HepG2 (cell line): Measurements from ENCODE around the gene VPS54. TPM values are rescaled to one million over a fixed set of nuclear protein-coding genes. Genes with fewer than 3 reads are reported as not detected.
"Not testable (repeated sequence)": the region's sequence is repeated elsewhere in the genome, so short reads cannot be mapped to it uniquely, and the experiment has no call there.

ENCODE experiments used
- ARID2 ChIP-seq: sonication (generic); formaldehyde crosslinking; IDR thresholded peaks from 2 replicates; pipeline ENCODE4 v1.8.1; 2022; ENCODE audit warnings: mild to moderate bottlenecking, missing genetic modification reagents, borderline replicate concordance
- ARNT2 ChIP-seq: sonication (generic); formaldehyde crosslinking; IDR thresholded peaks from 2 replicates; pipeline ENCODE4 v1.8.0; 2022; ENCODE audit warnings: mild to moderate bottlenecking, low read depth, missing genetic modification reagents, moderate library complexity
- ETV6 ChIP-seq: sonication (generic); formaldehyde crosslinking; conservative IDR thresholded peaks from 2 replicates; pipeline ENCODE4 v1.4.0; 2020; ENCODE audit warnings: missing genetic modification reagents
- FOXK1 ChIP-seq: sonication (generic); formaldehyde crosslinking; IDR thresholded peaks from 2 replicates; pipeline ENCODE4 v1.4.0; 2020; ENCODE audit warnings: low read depth, missing genetic modification reagents, borderline replicate concordance
- GABPA ChIP-seq, 2 experiments: IDR thresholded peaks; 2 replicates each; pipeline ENCODE4 v1.6.1; 2011 to 2016; ENCODE audit warnings: low read depth in 2 of 2, low read length in 1 of 2, missing biosample characterization in 1 of 2, missing genetic modification characterization in 1 of 2
- HNF4A ChIP-seq: sonication (generic); formaldehyde crosslinking; IDR thresholded peaks from 2 replicates; pipeline ENCODE4 v1.4.0; 2020; ENCODE audit warnings: missing genetic modification reagents
- KAT8 ChIP-seq: IDR thresholded peaks from 2 replicates; pipeline ENCODE4 v1.6.1; 2016; ENCODE audit warnings: missing genetic modification reagents, missing compliant biosample characterization
- KDM4B ChIP-seq: sonication (generic); formaldehyde crosslinking; IDR thresholded peaks from 2 replicates; pipeline ENCODE4 v1.4.0; 2020; ENCODE audit warnings: missing genetic modification reagents
- MEIS1 ChIP-seq: sonication (generic); formaldehyde crosslinking; IDR thresholded peaks from 2 replicates; pipeline ENCODE4 v1.9.0; 2021; ENCODE audit warnings: mild to moderate bottlenecking, missing genetic modification reagents, moderate library complexity, borderline replicate concordance
- TCF7 ChIP-seq: sonication (generic); IDR thresholded peaks from 2 replicates; pipeline ENCODE4 v1.6.1; 2016; ENCODE audit warnings: antibody characterized with exemption, low read depth
- ZBTB40 ChIP-seq, 2 experiments: fragments of 450-650 bp in 1 of 2; sonication (generic) in 1 of 2; formaldehyde crosslinking in 1 of 2; IDR thresholded peaks; 2 replicates each; pipeline versions ENCODE4 v1.6.1 to v1.8.0; 2016 to 2022; ENCODE audit warnings: antibody characterized with exemption in 1 of 2, mild to moderate bottlenecking in 1 of 2, missing genetic modification reagents in 1 of 2
- ZBTB7B ChIP-seq: sonication (generic); formaldehyde crosslinking; IDR thresholded peaks from 2 replicates; pipeline ENCODE4 v1.4.0; 2020; ENCODE audit warnings: missing genetic modification reagents
- ZFP82 ChIP-seq: sonication (generic); formaldehyde crosslinking; IDR thresholded peaks from 2 replicates; pipeline ENCODE4 v1.5.1; 2020; ENCODE audit warnings: mild to moderate bottlenecking, missing genetic modification reagents, borderline replicate concordance
- ZNF124 ChIP-seq: sonication (generic); formaldehyde crosslinking; IDR thresholded peaks from 2 replicates; pipeline ENCODE4 v1.4.0; 2020; ENCODE audit warnings: missing genetic modification reagents
- ZNF205 ChIP-seq: IDR thresholded peaks from 2 replicates; pipeline ENCODE4 v1.6.1; 2018; ENCODE audit warnings: missing biosample characterization, missing genetic modification reagents
- ZNF761 ChIP-seq: sonication (generic); formaldehyde crosslinking; conservative IDR thresholded peaks from 2 replicates; pipeline ENCODE4 v1.4.0; 2020; ENCODE audit warnings: mild to moderate bottlenecking, missing genetic modification reagents
- ZSCAN21 ChIP-seq: sonication (generic); formaldehyde crosslinking; IDR thresholded peaks from 2 replicates; pipeline ENCODE4 v1.8.0; 2022; ENCODE audit warnings: mild to moderate bottlenecking, missing genetic modification reagents, moderate library complexity, borderline replicate concordance
- ZZZ3 ChIP-seq: sonication (generic); formaldehyde crosslinking; IDR thresholded peaks from 2 replicates; pipeline ENCODE4 v1.4.0; 2020; ENCODE audit warnings: missing genetic modification reagents, mild to moderate bottlenecking, borderline replicate concordance
- polyA plus RNA-seq, 8 experiments: library from polyadenylated mRNA; depleted of rRNA in 3 of 8; stranded (reverse) in 7 of 8; unstranded in 1 of 8; fragments of >200 nt; fragmentation: Illumina TruSeq in 4 of 8; extraction: Trizol in 4 of 8; gene quantifications; 2 replicates each; pipeline versions ENCODE4 v1.2.1 to v1.2.3, GENCODE V29; 2011 to 2016; ENCODE audit warnings: low read depth in 4 of 8, missing spikeins in 1 of 8, mixed read lengths in 1 of 8; ENCODE audit not compliant: insufficient read depth in 1 of 8
- total RNA-seq, 5 experiments: library from RNA; depleted of rRNA; stranded (reverse); fragments of >200 nt; fragmentation: Illumina TruSeq; extraction: Trizol; gene quantifications; 2 replicates each; pipeline ENCODE4 v1.2.3, GENCODE V29; 2016; ENCODE audit warnings: low read depth in 1 of 5

VPS54 gene
- total and polyA plus RNA-seq, 2 of the 13 experiments (the other 11 are each of a cell fraction or from before 2014, with no cell fraction given), result 64.7 to 77.5 TPM

DNA sequence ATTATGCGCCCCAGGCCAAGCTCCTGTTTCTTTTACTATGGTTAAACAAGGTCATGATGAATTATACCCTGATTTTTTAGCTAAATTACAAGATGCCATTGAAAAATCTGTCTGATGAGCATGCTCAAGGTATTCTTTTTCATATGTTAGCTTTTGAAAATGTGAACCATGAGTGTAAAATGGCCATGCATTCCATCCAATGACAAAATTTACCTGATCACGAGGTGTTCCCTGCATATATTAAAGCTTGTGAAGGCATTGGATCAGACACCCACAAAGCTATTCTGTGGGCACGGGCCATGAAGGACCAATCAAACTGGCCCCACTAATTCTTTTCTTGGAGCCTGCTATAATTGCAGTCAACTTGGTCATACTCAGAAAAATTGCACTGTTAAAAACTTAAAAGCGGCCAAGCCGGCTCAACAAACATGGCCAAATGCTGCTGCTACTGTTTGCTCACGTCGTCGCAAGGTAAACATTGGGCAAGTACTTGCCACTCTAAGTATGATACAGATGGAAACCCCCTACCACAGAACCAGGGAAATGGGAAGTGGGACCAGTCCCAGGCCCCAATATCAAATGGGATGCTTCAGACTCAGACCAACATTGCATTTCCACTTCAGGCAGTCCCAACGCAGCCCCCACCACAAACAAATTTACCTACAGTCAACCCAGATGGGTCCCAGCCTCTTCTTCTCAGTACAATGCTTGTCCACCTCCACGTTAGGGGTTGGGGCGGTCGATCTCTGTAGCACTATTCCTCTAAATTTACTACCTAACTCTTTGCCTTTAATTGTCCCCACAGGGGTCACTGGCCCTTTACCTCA, 27.8 kb downstream of the VPS54 start (continued):
- TF ChIP-seq ZBTB40 (IDR thresholded peaks at IDR 0.05); GABPA (IDR thresholded peaks at IDR 0.05; ENCODE audit: low read depth, low read length): not testable (repeated sequence)
- TF ChIP-seq ZBTB40 (CRISPR knock-in tag; IDR thresholded peaks at IDR 0.05) (peak; percentile 44; the same call in 1 of the 2 replicates), TCF7 (peak; percentile 98), ARID2 (CRISPR knock-in tag) (peak; percentile 85; the same call in 1 of the 2 replicates), KDM4B (peak; percentile 78; the same call in 1 of the 2 replicates), ZZZ3 (CRISPR knock-in tag) (0 out of 2 replicates have a peak, but pooled peaks have one; percentile 16), ZNF205 (CRISPR knock-in tag) (peak; percentile 79; the same call in 1 of the 2 replicates), KAT8 (CRISPR knock-in tag) (peak; percentile 65; the same call in 1 of the 2 replicates), FOXK1 (CRISPR knock-in tag) (peak; percentile 88; the same call in 1 of the 2 replicates), ZSCAN21 (CRISPR knock-in tag) (peak; percentile 53; the same call in 1 of the 2 replicates), HNF4A (CRISPR knock-in tag) (peak; percentile 75), ZBTB7B (CRISPR knock-in tag) (peak; percentile 92), GABPA (CRISPR knock-in tag; IDR thresholded peaks at IDR 0.05; ENCODE audit: low read depth) (0 out of 2 replicates have a peak, but pooled peaks have one; percentile 9), MEIS1 (CRISPR knock-in tag) (peak; percentile 91; the same call in 1 of the 2 replicates), ZNF761 (CRISPR knock-in tag) (peak; percentile 80), ZNF124 (peak; percentile 65; the same call in 1 of the 2 replicates), ETV6 (0 out of 2 replicates have a peak, but pooled peaks have one; percentile 47), ZFP82 (CRISPR knock-in tag) (peak; percentile 68; the same call in 1 of the 2 replicates), ARNT2 (CRISPR knock-in tag) (peak; percentile 68; the same call in 1 of the 2 replicates)
